Endothelial cell of umbilical vein (primary cell): ENCODE measurements around the gene DUSP22. TPM values are rescaled to one million over a fixed set of nuclear protein-coding genes. Genes with fewer than 3 reads are reported as not detected.

Source experiments
- BruUV-seq: library from RNA; stranded (reverse); fragments of 400-500 nt; replicated peaks from 2 replicates; lab custom pipeline; 2021; lab: Mats Ljungman, UMichigan
- CTCF ChIA-PET: fragments of 300-600, 350-600 bp; sonication (Branson Sonifier 250); formaldehyde crosslinking; loops from one replicate; lab custom pipeline; 2021; ENCODE audit warnings: antibody characterized with exemption, inconsistent platforms; lab: Charles Lee
- POLR2A ChIA-PET: fragments of 300-600, 350-600 bp; sonication (Branson Sonifier 250); formaldehyde crosslinking; loops from one replicate; lab custom pipeline; 2021; ENCODE audit warnings: antibody characterized with exemption, inconsistent platforms; lab: Charles Lee
- DNase-seq: peaks from one replicate; pipeline ENCODE4 v3.0.0-alpha.2; 2011; ENCODE audit warnings: low read depth, low spot score
- FAIRE-seq: peaks from 2 replicates; lab custom pipeline; 2011; peaks lifted over from hg19 to GRCh38; lab: Jason Lieb, UNC
- H2AFZ ChIP-seq: 2 replicates; pipeline ENCODE4 v1.6.0; 2012; ENCODE audit warnings: low read depth, low read length, control low read depth, inconsistent platforms
- H3K27ac ChIP-seq: 2 replicates; pipeline ENCODE4 v1.5.1; 2011; ENCODE audit warnings: low read depth, mild to moderate bottlenecking, control low read depth, low read length, moderate library complexity; ENCODE audit not compliant: insufficient read depth
- H3K27me3 ChIP-seq, 2 experiments: 2 replicates each; pipeline versions ENCODE4 v1.6.0 to v1.6.1; 2011; ENCODE audit warnings: low read length in 2 of 2, mixed read lengths in 1 of 2; ENCODE audit not compliant: control insufficient read depth in 2 of 2, insufficient read depth in 2 of 2
- H3K36me3 ChIP-seq, 2 experiments: 2 replicates in 1 of 2; 3 replicates in 1 of 2; pipeline ENCODE4 v1.5.1; 2011; ENCODE audit warnings: low read length in 2 of 2, mild to moderate bottlenecking in 1 of 2, moderate library complexity in 1 of 2; ENCODE audit not compliant: control insufficient read depth in 2 of 2, insufficient read depth in 2 of 2; ENCODE audit errors: extremely low read depth in 1 of 2
- H3K4me1 ChIP-seq: 3 replicates; pipeline ENCODE4 v1.5.1; 2011; ENCODE audit warnings: mild to moderate bottlenecking, low read length; ENCODE audit not compliant: control insufficient read depth, insufficient read depth; ENCODE audit errors: extremely low read depth
- H3K4me2 ChIP-seq: 2 replicates; pipeline ENCODE4 v1.6.1; 2011; ENCODE audit warnings: low read length, control low read depth, mixed read lengths; ENCODE audit not compliant: insufficient read depth
- H3K4me3 ChIP-seq, 3 experiments: fragments of 200-600 bp in 1 of 3; sonication (generic), shearing (Covaris generic) in 1 of 3; replicated peaks in 1 of 3; 2 replicates each; pipeline ENCODE4 v1.5.1; 2011 to 2016; ENCODE audit warnings: control low read depth in 3 of 3, low read length in 3 of 3, mild to moderate bottlenecking in 2 of 3, inconsistent platforms in 1 of 3, low read depth in 1 of 3, moderate library complexity in 1 of 3; ENCODE audit not compliant: insufficient read depth in 1 of 3
- H3K79me2 ChIP-seq: 2 replicates; pipeline ENCODE4 v1.6.0; 2012; ENCODE audit warnings: low read length, inconsistent platforms; ENCODE audit not compliant: control insufficient read depth, insufficient read depth
- H3K9ac ChIP-seq: replicated peaks from 2 replicates; pipeline ENCODE3; 2011; ENCODE audit warnings: low read length, control low read depth; ENCODE audit not compliant: insufficient read depth; ENCODE audit errors: extremely low read depth
- H3K9me1 ChIP-seq: replicated peaks from 3 replicates; pipeline ENCODE4 v1.6.0; 2011; ENCODE audit warnings: mild to moderate bottlenecking, low read length; ENCODE audit not compliant: control insufficient read depth, insufficient read depth; ENCODE audit errors: extremely low read depth
- H3K9me3 ChIP-seq: replicated peaks from 2 replicates; pipeline ENCODE4 v1.5.1; 2012; ENCODE audit warnings: low read length, inconsistent platforms; ENCODE audit not compliant: control insufficient read depth, insufficient read depth
- H4K20me1 ChIP-seq: replicated peaks from 2 replicates; pipeline ENCODE3; 2011; ENCODE audit warnings: mild to moderate bottlenecking, low read length; ENCODE audit not compliant: control insufficient read depth, insufficient read depth; ENCODE audit errors: extremely low read depth
- GATA2 ChIP-seq: IDR thresholded peaks from 2 replicates; pipeline ENCODE4 v1.7.0; 2011; ENCODE audit warnings: low read depth, mild to moderate bottlenecking, moderate library complexity, mixed read lengths, low read length; ENCODE audit not compliant: insufficient read length, insufficient read depth
- JUN ChIP-seq: IDR thresholded peaks from 2 replicates; pipeline ENCODE4 v1.6.1; 2011; ENCODE audit warnings: borderline replicate concordance, low read depth; ENCODE audit not compliant: insufficient read length, insufficient read depth
- POLR2AphosphoS5 ChIP-seq: IDR thresholded peaks from 2 replicates; pipeline ENCODE4 v1.6.1; 2012; ENCODE audit warnings: low read depth, mild to moderate bottlenecking, control low read depth, low read length, moderate library complexity; ENCODE audit not compliant: insufficient read depth
- dilution Hi-C: fragments of 300-500 bp; cut with MboI; formaldehyde crosslinking; loops from one replicate; pipeline ENCODE4 v1.15.0; 2019; ENCODE audit warnings: low sequenced_read_pairs; ENCODE audit not compliant: extremely low pct_ligation_motif_present
- intact Hi-C: fragments of 100-400 bp; cut with micrococcal nuclease; formaldehyde crosslinking; loops from one replicate; pipeline ENCODE4 v1.10.0; 2022
- polyA plus RNA-seq, 4 experiments: library from polyadenylated mRNA; depleted of rRNA in 3 of 4; stranded (reverse) in 3 of 4; unstranded in 1 of 4; fragments of >200 nt; gene quantifications; 2 replicates each; pipeline versions ENCODE4 v1.2.1 to v1.2.3, GENCODE V29; 2011 to 2012; ENCODE audit warnings: missing spikeins in 1 of 4
- total RNA-seq: library from RNA; stranded (reverse); gene quantifications from 2 replicates; pipeline ENCODE4 v1.2.3, GENCODE V29; 2021
- TF ChIP-seq, protein P1 (sequence below): IDR thresholded peaks from 2 replicates; pipeline ENCODE4 v1.6.1; 2011; ENCODE audit not compliant: insufficient read depth, insufficient read length
- TF ChIP-seq, protein P2 (sequence below), 2 donors: IDR thresholded peaks; 1 replicate in 1 of 2; 2 replicates in 1 of 2; pipeline ENCODE4 v1.5.1; 2011; ENCODE audit warnings: low read length in 2 of 2, mild to moderate bottlenecking in 2 of 2, moderate library complexity in 2 of 2, control low read depth in 1 of 2, inconsistent platforms in 1 of 2, low read depth in 1 of 2; ENCODE audit not compliant: insufficient read depth in 1 of 2; ENCODE audit errors: extremely low read depth in 1 of 2

DUSP22 gene
- total and polyA plus RNA-seq, 2 donors (not counting 3 experiments of a cell fraction or from before 2014, with no cell fraction given): 23.2 to 33.9 TPM

DNA sequence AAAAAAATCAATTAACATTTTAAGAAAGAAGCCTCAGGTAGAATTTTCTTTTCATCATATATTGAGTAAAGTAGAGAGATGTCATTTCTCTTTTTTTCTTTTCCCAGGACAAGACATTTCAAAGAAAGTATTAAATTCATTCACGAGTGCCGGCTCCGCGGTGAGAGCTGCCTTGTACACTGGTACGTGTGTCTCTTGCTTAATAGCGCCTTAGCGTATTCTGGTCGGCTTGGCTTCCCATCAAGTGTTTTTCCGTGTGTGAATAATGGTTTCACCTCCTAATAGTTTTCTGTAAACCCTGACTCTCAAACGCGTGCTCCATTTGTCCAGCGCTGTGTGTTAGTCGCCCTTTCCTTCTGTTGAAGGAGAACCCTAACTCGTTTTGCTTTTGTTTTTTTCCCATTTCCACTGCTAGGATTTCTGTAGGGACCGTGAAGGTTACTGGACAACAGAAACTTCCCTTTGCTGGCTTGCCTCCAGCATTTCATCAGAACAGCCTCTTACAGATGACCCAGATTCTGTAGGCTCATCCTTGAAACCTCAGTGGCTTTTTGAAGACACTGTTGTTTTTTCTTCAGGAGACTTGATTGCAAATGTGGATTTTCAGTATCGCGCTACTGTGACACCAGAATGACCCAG, 53.6 kb downstream of the DUSP22 start:
- Histone ChIP-seq H3K4me2 (no peak overlapping the region), H3K4me3 (no peak overlapping the region), H2AFZ (no peak overlapping the region), H3K27me3 (no peaks in the 10 kb centered on the region), H3K4me1 (no peaks in the 10 kb centered on the region), H3K36me3 (peaks cover 0 to 10% of the 10 kb centered on the region in 2 experiments), H3K79me2 (no peaks in the 10 kb centered on the region), H3K27ac (no peak overlapping the region), H3K9ac (no peak overlapping the region), H4K20me1 (no peaks in the 10 kb centered on the region), H3K9me3 (no peaks in the 10 kb centered on the region), H3K9me1 (no peaks in the 10 kb centered on the region)
- no TSS peak for BruUV-seq
- dilution Hi-C loops: no loop called here
- DNase-seq (no peak), FAIRE-seq (no peak)
- ChIA-PET CTCF (no interaction called here), POLR2A (no interaction called here)
- TF ChIP-seq JUN (no peak), GATA2 (no peak), POLR2AphosphoS5 (no peak)
- TF ChIP-seq, protein P1, sequence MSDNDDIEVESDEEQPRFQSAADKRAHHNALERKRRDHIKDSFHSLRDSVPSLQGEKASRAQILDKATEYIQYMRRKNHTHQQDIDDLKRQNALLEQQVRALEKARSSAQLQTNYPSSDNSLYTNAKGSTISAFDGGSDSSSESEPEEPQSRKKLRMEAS: no peak
- TF ChIP-seq, protein P2, sequence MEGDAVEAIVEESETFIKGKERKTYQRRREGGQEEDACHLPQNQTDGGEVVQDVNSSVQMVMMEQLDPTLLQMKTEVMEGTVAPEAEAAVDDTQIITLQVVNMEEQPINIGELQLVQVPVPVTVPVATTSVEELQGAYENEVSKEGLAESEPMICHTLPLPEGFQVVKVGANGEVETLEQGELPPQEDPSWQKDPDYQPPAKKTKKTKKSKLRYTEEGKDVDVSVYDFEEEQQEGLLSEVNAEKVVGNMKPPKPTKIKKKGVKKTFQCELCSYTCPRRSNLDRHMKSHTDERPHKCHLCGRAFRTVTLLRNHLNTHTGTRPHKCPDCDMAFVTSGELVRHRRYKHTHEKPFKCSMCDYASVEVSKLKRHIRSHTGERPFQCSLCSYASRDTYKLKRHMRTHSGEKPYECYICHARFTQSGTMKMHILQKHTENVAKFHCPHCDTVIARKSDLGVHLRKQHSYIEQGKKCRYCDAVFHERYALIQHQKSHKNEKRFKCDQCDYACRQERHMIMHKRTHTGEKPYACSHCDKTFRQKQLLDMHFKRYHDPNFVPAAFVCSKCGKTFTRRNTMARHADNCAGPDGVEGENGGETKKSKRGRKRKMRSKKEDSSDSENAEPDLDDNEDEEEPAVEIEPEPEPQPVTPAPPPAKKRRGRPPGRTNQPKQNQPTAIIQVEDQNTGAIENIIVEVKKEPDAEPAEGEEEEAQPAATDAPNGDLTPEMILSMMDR (IDR thresholded peaks at IDR 0.05; ENCODE audit: extremely low read depth in 1 of 2, insufficient read depth in 1 of 2, low read depth in 1 of 2, low read length in 2 of 2): no peak
- intact Hi-C loops: no loop called here
